CD14-positive monocyte (primary cell): Measurements from ENCODE around the gene GIPR. TPM values are rescaled to one million over a fixed set of nuclear protein-coding genes. Genes with fewer than 3 reads are reported as not detected.

ENCODE experiments used
- DNase-seq, 3 donors: peaks; one replicate each; pipeline ENCODE4 v3.0.0-alpha.2; 2011 to 2022
- H2AFZ ChIP-seq: 2 replicates; pipeline ENCODE4 v1.6.0; 2012; ENCODE audit warnings: mild to moderate bottlenecking, low read depth, low read length, inconsistent platforms; ENCODE audit not compliant: insufficient read depth, poor library complexity, severe bottlenecking
- H3K27ac ChIP-seq, 2 donors: 1 replicate in 1 of 2; 2 replicates in 1 of 2; pipeline ENCODE4 v1.5.1; 2012 to 2013; ENCODE audit warnings: low read length in 2 of 2, control low read depth in 1 of 2, inconsistent platforms in 1 of 2, low read depth in 1 of 2, mild to moderate bottlenecking in 1 of 2
- H3K27me3 ChIP-seq, 2 donors: one replicate each; pipeline versions ENCODE4 v1.6.0 to v1.6.1; 2011 to 2013; ENCODE audit warnings: low read length in 2 of 2; ENCODE audit not compliant: control insufficient read depth in 2 of 2, insufficient read depth in 2 of 2
- H3K36me3 ChIP-seq, 2 donors: replicated peaks in 1 of 2; 1 replicate in 1 of 2; 2 replicates in 1 of 2; pipeline versions ENCODE4 v1.5.1 to v1.6.1; 2012 to 2013; ENCODE audit warnings: low read length in 2 of 2, control low read depth in 1 of 2, inconsistent platforms in 1 of 2, mild to moderate bottlenecking in 1 of 2; ENCODE audit not compliant: insufficient read depth in 2 of 2, control insufficient read depth in 1 of 2
- H3K4me1 ChIP-seq, 2 donors: 1 replicate in 1 of 2; 2 replicates in 1 of 2; pipeline versions ENCODE4 v1.5.1 to v1.6.1; 2012 to 2013; ENCODE audit warnings: low read length in 2 of 2, control low read depth in 1 of 2, inconsistent platforms in 1 of 2, mild to moderate bottlenecking in 1 of 2, moderate library complexity in 1 of 2; ENCODE audit not compliant: insufficient read depth in 2 of 2, control insufficient read depth in 1 of 2
- H3K4me2 ChIP-seq: replicated peaks from 2 replicates; pipeline ENCODE3; 2012; ENCODE audit warnings: low read length, moderate library complexity, mild to moderate bottlenecking; ENCODE audit not compliant: poor library complexity, severe bottlenecking; ENCODE audit errors: extremely low read depth
- H3K4me3 ChIP-seq, 3 experiments: fragments of 200-600 bp in 1 of 3; sonication (generic) in 1 of 3; replicated peaks in 1 of 3; 1 replicate in 2 of 3; 2 replicates in 1 of 3; pipeline ENCODE4 v1.5.1; 2011 to 2013; ENCODE audit warnings: low read length in 3 of 3, mild to moderate bottlenecking in 3 of 3, control low read depth in 2 of 3, low read depth in 2 of 3, inconsistent platforms in 1 of 3, moderate library complexity in 1 of 3
- H3K79me2 ChIP-seq: 2 replicates; pipeline ENCODE4 v1.6.0; 2012; ENCODE audit warnings: mild to moderate bottlenecking, control low read depth, inconsistent platforms, low read length, moderate library complexity; ENCODE audit not compliant: insufficient read depth
- H3K9ac ChIP-seq: 2 replicates; pipeline ENCODE4 v1.6.0; 2017; ENCODE audit warnings: low read length, mild to moderate bottlenecking; ENCODE audit not compliant: insufficient read depth, poor library complexity, severe bottlenecking
- H3K9me3 ChIP-seq, 2 donors: replicated peaks in 1 of 2; 1 replicate in 1 of 2; 2 replicates in 1 of 2; pipeline versions ENCODE4 v1.5.1 to v1.6.1; 2012 to 2013; ENCODE audit warnings: low read length in 2 of 2, control low read depth in 1 of 2; ENCODE audit not compliant: control insufficient read depth in 1 of 2, insufficient read depth in 1 of 2
- H4K20me1 ChIP-seq: 2 replicates; pipeline ENCODE4 v1.6.0; 2012; ENCODE audit warnings: mild to moderate bottlenecking, low read length, control low read depth, moderate library complexity; ENCODE audit not compliant: insufficient read depth
- H3K27ac Mint-ChIP-seq, 7 donors: one replicate each; pipeline ENCODE4 v1.8.0; 2020; ENCODE audit warnings: mild to moderate bottlenecking in 7 of 7, mixed read lengths in 7 of 7, moderate library complexity in 6 of 7, inconsistent platforms in 2 of 7
- H3K27me3 Mint-ChIP-seq, 3 donors: one replicate each; pipeline ENCODE4 v1.8.0; 2021 to 2022; ENCODE audit warnings: low read depth in 3 of 3, mild to moderate bottlenecking in 3 of 3, mixed read lengths in 3 of 3, moderate library complexity in 3 of 3, inconsistent platforms in 1 of 3
- H3K36me3 Mint-ChIP-seq, 2 donors: one replicate each; pipeline ENCODE4 v1.8.0; 2020; ENCODE audit warnings: mixed read lengths in 2 of 2, inconsistent platforms in 1 of 2, mild to moderate bottlenecking in 1 of 2
- H3K4me1 Mint-ChIP-seq: one replicate; pipeline ENCODE4 v1.8.0; 2020; ENCODE audit warnings: mild to moderate bottlenecking, mixed read lengths
- H3K4me3 Mint-ChIP-seq, 2 donors: one replicate each; pipeline ENCODE4 v1.8.0; 2020; ENCODE audit warnings: mild to moderate bottlenecking in 2 of 2, mixed read lengths in 2 of 2, moderate library complexity in 1 of 2
- H3K9me3 Mint-ChIP-seq, 7 donors: one replicate each; pipeline ENCODE4 v1.8.0; 2020 to 2022; ENCODE audit warnings: mixed read lengths in 7 of 7, mild to moderate bottlenecking in 6 of 7, moderate library complexity in 6 of 7, inconsistent platforms in 2 of 7
- CTCF ChIP-seq: fragments of 200-600 bp; IDR thresholded peaks from one replicate; pipeline ENCODE4 v1.8.0; 2022; ENCODE audit warnings: antibody characterized with exemption, mild to moderate bottlenecking
- WGBS: methylation state at CpG from one replicate; pipeline ENCODE4 v1.1.5; 2013; ENCODE audit warnings: missing lambda C conversion rate; ENCODE audit not compliant: insufficient coverage; 5-methylcytosine and 5-hydroxymethylcytosine counted together
- intact Hi-C, 2 donors: fragments of 100-400 bp; cut with micrococcal nuclease; formaldehyde crosslinking; loops; one replicate each; pipeline versions ENCODE4 v1.15.0 to v1.15.1; 2023
- polyA plus RNA-seq, 3 donors: library from polyadenylated mRNA; depleted of rRNA in 1 of 3; unstranded in 2 of 3; stranded (reverse) in 1 of 3; fragments of 300-500 nt in 2 of 3; fragments of >200 nt in 1 of 3; fragmentation: Illumina TruSeq in 2 of 3; gene quantifications; 1 replicate in 2 of 3; 2 replicates in 1 of 3; pipeline ENCODE4 v1.2.3, GENCODE V29; 2012 to 2021

GIPR gene
- polyA plus RNA-seq, 3 donors: not detected

- peaks cover 10% of the 10 kb centered on the region for H3K79me2 ChIP-seq
- peak within 1 kb of the TSS; percentile 92 to 96 for H3K4me3 Mint-ChIP-seq
- H3K9me3 ChIP-seq: no peaks in the 10 kb centered on the region
- 1% methylated on average over 25 of the region's 52 CpGs for WGBS
- peaks cover 36% of the 10 kb centered on the region for H3K4me1 Mint-ChIP-seq
- H3K4me1 ChIP-seq: peaks cover 50 to 54% of the 10 kb centered on the region in 2 donors
- H3K9ac ChIP-seq: peak within 1 kb of the TSS; percentile 79
- H3K4me2 ChIP-seq: peak within 1 kb of the TSS; percentile 84
- H4K20me1 ChIP-seq: peaks cover 4% of the 10 kb centered on the region
- peaks cover 4 to 8% of the 10 kb centered on the region in 2 donors for H3K27me3 ChIP-seq
- peak; percentile 35 for TF ChIP-seq CTCF
- peaks cover 0 to 11% of the 10 kb centered on the region in 2 donors for H3K36me3 Mint-ChIP-seq
- peaks cover 0 to 3% (median 0%) of the 10 kb centered on the region in 7 donors for H3K9me3 Mint-ChIP-seq
- peak in 2 of 3 donors; percentile 16 to 33 for DNase-seq
- H3K27me3 Mint-ChIP-seq: peaks cover 10 to 13% (median 10%) of the 10 kb centered on the region in 3 donors
- peak within 1 kb of the TSS; percentile 99 for H2AFZ ChIP-seq
- no peaks in the 10 kb centered on the region for H3K36me3 ChIP-seq
- peak within 1 kb of the TSS; percentile 58 to 91 (median 83) for H3K4me3 ChIP-seq
- peak within 1 kb of the TSS in 1 of 2 donors; percentile 80 for H3K27ac ChIP-seq
- intact Hi-C loops: loop anchor here in 1 of 2 donors (5.0 to 10.0 kb wide), 2 partner anchors 42 to 234 kb away; partner anchors contain the start of genes POLR1G and PPP1R13L
- peak within 1 kb of the TSS in 6 of 7 donors; percentile 82 to 93 (median 84) for H3K27ac Mint-ChIP-seq
Measured at GRCh38 chr19:45638930-45639729, 28.9 kb upstream of the GIPR start, which contains the start of gene EML2. Gene EML2, minus strand, starts transcription at chr19:45639397. Its CDS starts 21 bp downstream, at chr19:45639376.

- Mint-ChIP-seq H3K4me1 (peaks cover 40% of the 10 kb centered on the region), H3K36me3 (peaks cover 0 to 11% of the 10 kb centered on the region in 2 donors), H3K9me3 (peaks cover 0 to 9% (median 0%) of the 10 kb centered on the region in 7 donors), H3K27me3 (peaks cover 26 to 29% (median 27%) of the 10 kb centered on the region in 3 donors), H3K4me3 (peak overlapping the region; percentile 81 to 89), H3K27ac (peak overlapping the region; percentile 87 to 96 (median 95))
- no peak for DNase-seq
- Histone ChIP-seq H3K9me3 (no peaks in the 10 kb centered on the region), H3K27me3 (peaks cover 11 to 25% of the 10 kb centered on the region in 2 donors), H3K9ac (no peak overlapping the region), H3K36me3 (no peaks in the 10 kb centered on the region), H3K4me1 (peaks cover 56 to 62% of the 10 kb centered on the region in 2 donors), H3K4me2 (peak overlapping the region; percentile 77), H3K79me2 (peaks cover 10% of the 10 kb centered on the region), H2AFZ (peak overlapping the region; percentile 76), H3K27ac (peak overlapping the region; percentile 91 to 96), H4K20me1 (peaks cover 4% of the 10 kb centered on the region), H3K4me3 (peak overlapping the region in 1 of 3 experiments; percentile 70)
- WGBS: 64% methylated on average over 17 of the region's 17 CpGs
- TF ChIP-seq CTCF: no peak
- intact Hi-C loops: loop anchor here (5.0 to 10.0 kb wide), 4 partner anchors 34 to 116 kb away; partner anchors contain the start of gene OPA3 (in 1 of the 2)
Measured at GRCh38 chr19:45640849-45641273, 27.2 kb upstream of the GIPR start.
